K562 (cell line): Measurements from ENCODE around the gene CAPN2. TPM values are rescaled to one million over a fixed set of nuclear protein-coding genes. Genes with fewer than 3 reads are reported as not detected.

Source experiments
- CTBP1 ChIP-seq: fragments of 450-650 bp; IDR thresholded peaks from 2 replicates; pipeline ENCODE4 v1.6.1; 2016; ENCODE audit warnings: borderline replicate concordance
- HMG20A ChIP-seq: fragments of 450-650 bp; formaldehyde crosslinking; conservative IDR thresholded peaks from 2 replicates; pipeline ENCODE4 v1.4.0; 2020; ENCODE audit warnings: mild to moderate bottlenecking, mixed read lengths
- MIER1 ChIP-seq: fragments of 450-650 bp; IDR thresholded peaks from 2 replicates; pipeline ENCODE4 v1.6.1; 2016; ENCODE audit warnings: antibody characterized with exemption, mild to moderate bottlenecking, low read depth
- NFATC3 ChIP-seq: fragments of 450-650 bp; IDR thresholded peaks from 2 replicates; pipeline ENCODE4 v1.6.1; 2017; ENCODE audit warnings: mild to moderate bottlenecking
- SETDB1 ChIP-seq: IDR thresholded peaks from one replicate; pipeline ENCODE4 v1.6.1; 2012; ENCODE audit warnings: low read length, control low read depth, inconsistent platforms
- SMARCA5 ChIP-seq: fragments of 450-650 bp; IDR thresholded peaks from 2 replicates; pipeline ENCODE4 v1.6.1; 2016
- SRSF7 ChIP-seq: fragments of 200-400 bp; formaldehyde crosslinking; optimal IDR thresholded peaks from 2 replicates; pipeline ENCODE3; 2017; ENCODE audit warnings: mild to moderate bottlenecking, low read depth, low read length
- polyA plus RNA-seq, 8 experiments: library from polyadenylated mRNA; depleted of rRNA in 4 of 8; stranded (reverse) in 5 of 8; unstranded in 3 of 8; fragments of >200 nt; fragmentation: Nextera tagmentation in 2 of 8; fragmentation: Illumina TruSeq in 1 of 8; extraction: Ambion mirVana in 2 of 8; extraction: Trizol in 1 of 8; gene quantifications; 2 replicates each; pipeline versions ENCODE4 v1.2.1 to v1.2.3, GENCODE V29; 2011 to 2014; ENCODE audit warnings: inconsistent platforms in 1 of 8, missing spikeins in 1 of 8
- total RNA-seq, 7 experiments: library from RNA; depleted of rRNA in 6 of 7; stranded (reverse); fragments of >200 nt in 6 of 7; fragmentation: Illumina TruSeq in 2 of 7; extraction: Trizol in 2 of 7; gene quantifications; 2 replicates each; pipeline versions ENCODE4 v1.2.1 to v1.2.3, GENCODE V29; 2011 to 2021; ENCODE audit warnings: low replicate concordance in 1 of 7
- TF ChIP-seq, protein P1 (sequence below): fragments of 200-800 bp; sonication (Bioruptor generic); IDR thresholded peaks from 2 replicates; pipeline ENCODE4 v1.6.1; 2016; ENCODE audit warnings: missing genetic modification characterization, missing compliant biosample characterization
- TF ChIP-seq, protein P2 (sequence below): fragments of 250-450 bp; sonication (Bioruptor Pico); IDR thresholded peaks from 2 replicates; pipeline ENCODE4 v1.8.0; 2021; ENCODE audit warnings: mild to moderate bottlenecking, moderate library complexity
- TF ChIP-seq, protein P3 (sequence below): sonication (generic); formaldehyde crosslinking; IDR thresholded peaks from 2 replicates; pipeline ENCODE4 v1.8.0; 2022; ENCODE audit warnings: missing genetic modification reagents, mild to moderate bottlenecking, moderate library complexity, borderline replicate concordance
- TF ChIP-seq, protein P4 (sequence below), 2 experiments: fragments of 150-350 bp in 1 of 2; IDR thresholded peaks; 2 replicates each; pipeline ENCODE4 v1.6.1; 2012 to 2016; ENCODE audit warnings: low read depth in 2 of 2, low read length in 2 of 2, mild to moderate bottlenecking in 1 of 2, moderate library complexity in 1 of 2
- TF ChIP-seq, protein P5 (sequence below): fragments of 250-450 bp; sonication (Bioruptor Pico); IDR thresholded peaks from 2 replicates; pipeline ENCODE4 v1.4.0; 2020; ENCODE audit warnings: borderline replicate concordance
- TF ChIP-seq, protein P6 (sequence below): fragments of 250-450 bp; sonication (Bioruptor Pico); IDR thresholded peaks from 2 replicates; pipeline ENCODE4 v1.5.0; 2020; ENCODE audit warnings: mild to moderate bottlenecking, borderline replicate concordance

The CAPN2 gene
- total and polyA plus RNA-seq, 9 of the 15 experiments (the other 6 are each of a cell fraction or from before 2014, with no cell fraction given), result 24.6 to 157 (median 101) TPM

DNA sequence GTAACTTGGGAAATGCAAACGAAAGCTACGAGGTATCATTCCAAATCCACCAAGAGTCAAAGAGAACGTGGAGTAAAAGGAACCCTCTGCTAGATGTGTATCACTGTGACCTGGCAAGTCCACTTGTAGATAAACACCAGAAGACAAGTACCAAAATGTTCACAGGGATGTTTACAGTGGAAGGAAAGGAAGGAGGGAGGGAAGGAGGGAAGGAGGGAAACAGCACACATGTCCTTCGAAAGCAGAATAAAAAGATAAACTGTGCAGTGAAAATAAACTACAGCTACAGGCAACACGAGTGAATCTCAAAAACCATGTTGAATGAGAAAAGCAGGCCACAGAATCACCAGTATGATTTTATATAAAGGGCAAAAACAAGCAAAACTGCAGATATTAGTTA lies 73.5 kb downstream of the CAPN2 start (continued):
- TF ChIP-seq, protein P1, sequence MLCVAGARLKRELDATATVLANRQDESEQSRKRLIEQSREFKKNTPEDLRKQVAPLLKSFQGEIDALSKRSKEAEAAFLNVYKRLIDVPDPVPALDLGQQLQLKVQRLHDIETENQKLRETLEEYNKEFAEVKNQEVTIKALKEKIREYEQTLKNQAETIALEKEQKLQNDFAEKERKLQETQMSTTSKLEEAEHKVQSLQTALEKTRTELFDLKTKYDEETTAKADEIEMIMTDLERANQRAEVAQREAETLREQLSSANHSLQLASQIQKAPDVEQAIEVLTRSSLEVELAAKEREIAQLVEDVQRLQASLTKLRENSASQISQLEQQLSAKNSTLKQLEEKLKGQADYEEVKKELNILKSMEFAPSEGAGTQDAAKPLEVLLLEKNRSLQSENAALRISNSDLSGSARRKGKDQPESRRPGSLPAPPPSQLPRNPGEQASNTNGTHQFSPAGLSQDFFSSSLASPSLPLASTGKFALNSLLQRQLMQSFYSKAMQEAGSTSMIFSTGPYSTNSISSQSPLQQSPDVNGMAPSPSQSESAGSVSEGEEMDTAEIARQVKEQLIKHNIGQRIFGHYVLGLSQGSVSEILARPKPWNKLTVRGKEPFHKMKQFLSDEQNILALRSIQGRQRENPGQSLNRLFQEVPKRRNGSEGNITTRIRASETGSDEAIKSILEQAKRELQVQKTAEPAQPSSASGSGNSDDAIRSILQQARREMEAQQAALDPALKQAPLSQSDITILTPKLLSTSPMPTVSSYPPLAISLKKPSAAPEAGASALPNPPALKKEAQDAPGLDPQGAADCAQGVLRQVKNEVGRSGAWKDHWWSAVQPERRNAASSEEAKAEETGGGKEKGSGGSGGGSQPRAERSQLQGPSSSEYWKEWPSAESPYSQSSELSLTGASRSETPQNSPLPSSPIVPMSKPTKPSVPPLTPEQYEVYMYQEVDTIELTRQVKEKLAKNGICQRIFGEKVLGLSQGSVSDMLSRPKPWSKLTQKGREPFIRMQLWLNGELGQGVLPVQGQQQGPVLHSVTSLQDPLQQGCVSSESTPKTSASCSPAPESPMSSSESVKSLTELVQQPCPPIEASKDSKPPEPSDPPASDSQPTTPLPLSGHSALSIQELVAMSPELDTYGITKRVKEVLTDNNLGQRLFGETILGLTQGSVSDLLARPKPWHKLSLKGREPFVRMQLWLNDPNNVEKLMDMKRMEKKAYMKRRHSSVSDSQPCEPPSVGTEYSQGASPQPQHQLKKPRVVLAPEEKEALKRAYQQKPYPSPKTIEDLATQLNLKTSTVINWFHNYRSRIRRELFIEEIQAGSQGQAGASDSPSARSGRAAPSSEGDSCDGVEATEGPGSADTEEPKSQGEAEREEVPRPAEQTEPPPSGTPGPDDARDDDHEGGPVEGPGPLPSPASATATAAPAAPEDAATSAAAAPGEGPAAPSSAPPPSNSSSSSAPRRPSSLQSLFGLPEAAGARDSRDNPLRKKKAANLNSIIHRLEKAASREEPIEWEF (CRISPR knock-in tag), result no peak
- TF ChIP-seq, protein P2, sequence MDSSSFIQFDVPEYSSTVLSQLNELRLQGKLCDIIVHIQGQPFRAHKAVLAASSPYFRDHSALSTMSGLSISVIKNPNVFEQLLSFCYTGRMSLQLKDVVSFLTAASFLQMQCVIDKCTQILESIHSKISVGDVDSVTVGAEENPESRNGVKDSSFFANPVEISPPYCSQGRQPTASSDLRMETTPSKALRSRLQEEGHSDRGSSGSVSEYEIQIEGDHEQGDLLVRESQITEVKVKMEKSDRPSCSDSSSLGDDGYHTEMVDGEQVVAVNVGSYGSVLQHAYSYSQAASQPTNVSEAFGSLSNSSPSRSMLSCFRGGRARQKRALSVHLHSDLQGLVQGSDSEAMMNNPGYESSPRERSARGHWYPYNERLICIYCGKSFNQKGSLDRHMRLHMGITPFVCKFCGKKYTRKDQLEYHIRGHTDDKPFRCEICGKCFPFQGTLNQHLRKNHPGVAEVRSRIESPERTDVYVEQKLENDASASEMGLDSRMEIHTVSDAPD, result no peak
- no peak for TF ChIP-seq MIER1
- TF ChIP-seq SETDB1, result no peak
- no peak for TF ChIP-seq HMG20A (CRISPR knock-in tag)
- TF ChIP-seq, protein P3, sequence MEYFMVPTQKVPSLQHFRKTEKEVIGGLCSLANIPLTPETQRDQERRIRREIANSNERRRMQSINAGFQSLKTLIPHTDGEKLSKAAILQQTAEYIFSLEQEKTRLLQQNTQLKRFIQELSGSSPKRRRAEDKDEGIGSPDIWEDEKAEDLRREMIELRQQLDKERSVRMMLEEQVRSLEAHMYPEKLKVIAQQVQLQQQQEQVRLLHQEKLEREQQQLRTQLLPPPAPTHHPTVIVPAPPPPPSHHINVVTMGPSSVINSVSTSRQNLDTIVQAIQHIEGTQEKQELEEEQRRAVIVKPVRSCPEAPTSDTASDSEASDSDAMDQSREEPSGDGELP (CRISPR knock-in tag), result no peak
- no peak for TF ChIP-seq NFATC3
- TF ChIP-seq, protein P4, sequence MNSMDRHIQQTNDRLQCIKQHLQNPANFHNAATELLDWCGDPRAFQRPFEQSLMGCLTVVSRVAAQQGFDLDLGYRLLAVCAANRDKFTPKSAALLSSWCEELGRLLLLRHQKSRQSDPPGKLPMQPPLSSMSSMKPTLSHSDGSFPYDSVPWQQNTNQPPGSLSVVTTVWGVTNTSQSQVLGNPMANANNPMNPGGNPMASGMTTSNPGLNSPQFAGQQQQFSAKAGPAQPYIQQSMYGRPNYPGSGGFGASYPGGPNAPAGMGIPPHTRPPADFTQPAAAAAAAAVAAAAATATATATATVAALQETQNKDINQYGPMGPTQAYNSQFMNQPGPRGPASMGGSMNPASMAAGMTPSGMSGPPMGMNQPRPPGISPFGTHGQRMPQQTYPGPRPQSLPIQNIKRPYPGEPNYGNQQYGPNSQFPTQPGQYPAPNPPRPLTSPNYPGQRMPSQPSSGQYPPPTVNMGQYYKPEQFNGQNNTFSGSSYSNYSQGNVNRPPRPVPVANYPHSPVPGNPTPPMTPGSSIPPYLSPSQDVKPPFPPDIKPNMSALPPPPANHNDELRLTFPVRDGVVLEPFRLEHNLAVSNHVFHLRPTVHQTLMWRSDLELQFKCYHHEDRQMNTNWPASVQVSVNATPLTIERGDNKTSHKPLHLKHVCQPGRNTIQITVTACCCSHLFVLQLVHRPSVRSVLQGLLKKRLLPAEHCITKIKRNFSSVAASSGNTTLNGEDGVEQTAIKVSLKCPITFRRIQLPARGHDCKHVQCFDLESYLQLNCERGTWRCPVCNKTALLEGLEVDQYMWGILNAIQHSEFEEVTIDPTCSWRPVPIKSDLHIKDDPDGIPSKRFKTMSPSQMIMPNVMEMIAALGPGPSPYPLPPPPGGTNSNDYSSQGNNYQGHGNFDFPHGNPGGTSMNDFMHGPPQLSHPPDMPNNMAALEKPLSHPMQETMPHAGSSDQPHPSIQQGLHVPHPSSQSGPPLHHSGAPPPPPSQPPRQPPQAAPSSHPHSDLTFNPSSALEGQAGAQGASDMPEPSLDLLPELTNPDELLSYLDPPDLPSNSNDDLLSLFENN (IDR thresholded peaks at IDR 0.05; ENCODE audit: low read depth in 2 of 2, low read length in 2 of 2), result no peak
- TF ChIP-seq, protein P5, sequence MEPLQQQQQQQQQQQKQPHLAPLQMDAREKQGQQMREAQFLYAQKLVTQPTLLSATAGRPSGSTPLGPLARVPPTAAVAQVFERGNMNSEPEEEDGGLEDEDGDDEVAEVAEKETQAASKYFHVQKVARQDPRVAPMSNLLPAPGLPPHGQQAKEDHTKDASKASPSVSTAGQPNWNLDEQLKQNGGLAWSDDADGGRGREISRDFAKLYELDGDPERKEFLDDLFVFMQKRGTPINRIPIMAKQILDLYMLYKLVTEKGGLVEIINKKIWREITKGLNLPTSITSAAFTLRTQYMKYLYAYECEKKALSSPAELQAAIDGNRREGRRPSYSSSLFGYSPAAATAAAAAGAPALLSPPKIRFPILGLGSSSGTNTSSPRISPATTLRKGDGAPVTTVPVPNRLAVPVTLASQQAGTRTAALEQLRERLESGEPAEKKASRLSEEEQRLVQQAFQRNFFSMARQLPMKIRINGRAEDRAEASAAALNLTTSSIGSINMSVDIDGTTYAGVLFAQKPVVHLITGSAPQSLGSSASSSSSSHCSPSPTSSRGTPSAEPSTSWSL (CRISPR knock-in tag), result no peak
- no peak for TF ChIP-seq SMARCA5
- TF ChIP-seq SRSF7, result no peak
- TF ChIP-seq, protein P6, sequence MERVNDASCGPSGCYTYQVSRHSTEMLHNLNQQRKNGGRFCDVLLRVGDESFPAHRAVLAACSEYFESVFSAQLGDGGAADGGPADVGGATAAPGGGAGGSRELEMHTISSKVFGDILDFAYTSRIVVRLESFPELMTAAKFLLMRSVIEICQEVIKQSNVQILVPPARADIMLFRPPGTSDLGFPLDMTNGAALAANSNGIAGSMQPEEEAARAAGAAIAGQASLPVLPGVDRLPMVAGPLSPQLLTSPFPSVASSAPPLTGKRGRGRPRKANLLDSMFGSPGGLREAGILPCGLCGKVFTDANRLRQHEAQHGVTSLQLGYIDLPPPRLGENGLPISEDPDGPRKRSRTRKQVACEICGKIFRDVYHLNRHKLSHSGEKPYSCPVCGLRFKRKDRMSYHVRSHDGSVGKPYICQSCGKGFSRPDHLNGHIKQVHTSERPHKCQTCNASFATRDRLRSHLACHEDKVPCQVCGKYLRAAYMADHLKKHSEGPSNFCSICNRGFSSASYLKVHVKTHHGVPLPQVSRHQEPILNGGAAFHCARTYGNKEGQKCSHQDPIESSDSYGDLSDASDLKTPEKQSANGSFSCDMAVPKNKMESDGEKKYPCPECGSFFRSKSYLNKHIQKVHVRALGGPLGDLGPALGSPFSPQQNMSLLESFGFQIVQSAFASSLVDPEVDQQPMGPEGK (CRISPR knock-in tag), result no peak
- peak; percentile 44; the same call in 1 of the 2 replicates for TF ChIP-seq CTBP1
